BLaER1 (cell line): ENCODE results near the gene SEMA6D.

Experiments used
- H3K27ac ChIP-seq: shearing (Covaris generic); formaldehyde crosslinking; 2 replicates; pipeline ENCODE4 v1.8.1; 2022
- H3K27me3 ChIP-seq: shearing (Covaris generic); formaldehyde crosslinking; 2 replicates; pipeline ENCODE4 v1.8.1; 2022
- H3K36me3 ChIP-seq: shearing (Covaris generic); formaldehyde crosslinking; 2 replicates; pipeline ENCODE4 v1.8.1; 2022
- H3K4me1 ChIP-seq: shearing (Covaris generic); formaldehyde crosslinking; 2 replicates; pipeline ENCODE4 v1.8.1; 2022
- H3K4me2 ChIP-seq: shearing (Covaris generic); formaldehyde crosslinking; 2 replicates; pipeline ENCODE4 v1.8.1; 2022
- H3K4me3 ChIP-seq: shearing (Covaris generic); formaldehyde crosslinking; 2 replicates; pipeline ENCODE4 v1.8.1; 2022
- H3K9ac ChIP-seq: shearing (Covaris generic); formaldehyde crosslinking; 2 replicates; pipeline ENCODE4 v1.8.1; 2022
- H3K9me3 ChIP-seq: shearing (Covaris generic); formaldehyde crosslinking; 2 replicates; pipeline ENCODE4 v1.8.1; 2022
- H4K20me1 ChIP-seq: shearing (Covaris generic); formaldehyde crosslinking; 2 replicates; pipeline ENCODE4 v1.8.1; 2022
- Cebpa-rat ChIP-seq: shearing (Covaris generic); IDR thresholded peaks from 2 replicates; pipeline ENCODE4 v1.8.1; 2022

The SEMA6D gene

DNA sequence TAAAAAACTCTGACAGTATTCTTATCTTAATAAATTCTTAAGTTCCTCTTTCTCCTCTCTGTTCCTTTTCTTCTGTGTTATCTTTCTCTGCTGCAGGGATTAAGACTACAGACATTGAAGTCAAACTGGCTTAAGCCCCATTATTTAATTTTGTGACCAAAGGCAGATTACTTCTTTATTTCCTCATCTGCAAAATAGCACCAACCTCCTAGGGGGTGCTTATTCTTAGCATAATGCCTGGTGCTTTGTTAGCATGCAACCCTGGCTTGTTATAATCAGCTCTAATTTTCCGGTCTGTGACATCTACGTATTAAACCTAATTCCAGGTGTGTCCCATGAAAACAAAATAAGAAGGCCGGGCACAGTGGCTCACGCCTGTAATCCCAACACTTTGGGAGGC, 23.8 kb downstream of the SEMA6D start:
- no peaks in the 10 kb centered on the region for H4K20me1 ChIP-seq
- H3K4me3 ChIP-seq = no peak overlapping the region
- no peaks in the 10 kb centered on the region for H3K36me3 ChIP-seq
- TF ChIP-seq Cebpa-rat = no peak
- no peaks in the 10 kb centered on the region for H3K27me3 ChIP-seq
- H3K4me2 ChIP-seq = no peak overlapping the region
- H3K9me3 ChIP-seq = no peaks in the 10 kb centered on the region
- H3K27ac ChIP-seq = no peak overlapping the region
- H3K4me1 ChIP-seq = no peaks in the 10 kb centered on the region
- H3K9ac ChIP-seq = no peak overlapping the region

DNA sequence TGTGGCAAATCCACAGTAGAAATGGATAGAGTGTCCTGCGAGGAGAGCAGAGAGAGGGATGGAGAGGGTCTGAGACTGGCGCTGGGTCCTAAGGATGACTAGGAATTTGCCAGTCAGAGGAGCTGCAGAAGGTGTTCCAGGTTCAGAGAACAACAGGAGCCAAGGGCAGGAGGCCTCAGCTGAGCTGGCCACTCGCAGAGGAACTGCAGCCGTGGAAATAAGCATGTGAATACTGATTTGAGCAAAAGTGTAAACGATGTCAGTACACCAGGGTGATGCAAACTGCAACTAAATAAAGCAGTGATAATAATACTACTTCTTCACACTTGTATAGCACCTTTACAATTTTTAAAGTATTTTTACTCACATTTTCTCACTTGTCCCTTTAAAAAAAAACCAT, 24.6 kb downstream of the SEMA6D start:
- Histone ChIP-seq H3K4me1 (no peaks in the 10 kb centered on the region), H3K27ac (no peak overlapping the region), H3K9ac (no peak overlapping the region), H3K27me3 (no peaks in the 10 kb centered on the region), H3K4me3 (no peak overlapping the region), H3K9me3 (no peaks in the 10 kb centered on the region), H4K20me1 (no peaks in the 10 kb centered on the region), H3K4me2 (no peak overlapping the region), H3K36me3 (no peaks in the 10 kb centered on the region)
- TF ChIP-seq Cebpa-rat = no peak

DNA sequence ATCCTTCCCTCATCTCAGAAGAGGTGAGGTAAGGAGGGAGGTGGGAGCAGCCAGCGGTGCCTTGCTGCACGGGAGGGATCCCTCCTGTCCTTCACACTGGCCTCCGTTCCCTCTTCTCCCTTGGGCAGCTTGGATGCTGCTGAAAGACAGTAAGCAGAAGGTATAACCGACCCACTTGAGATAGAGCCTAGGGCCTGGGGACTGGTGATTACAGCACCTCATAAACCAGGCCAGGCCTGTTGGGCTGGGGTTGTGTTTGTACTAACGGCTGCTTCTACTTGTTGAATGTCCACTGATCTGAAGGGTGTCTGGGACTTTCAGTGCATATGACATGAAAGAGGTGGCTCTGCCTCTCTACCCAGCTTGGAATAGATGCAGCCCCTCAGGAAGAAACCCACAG, 25.0 kb downstream of the SEMA6D start:
- Histone ChIP-seq H3K4me2 (no peak overlapping the region), H3K36me3 (no peaks in the 10 kb centered on the region), H4K20me1 (no peaks in the 10 kb centered on the region), H3K27me3 (no peaks in the 10 kb centered on the region), H3K4me1 (no peaks in the 10 kb centered on the region), H3K4me3 (no peak overlapping the region), H3K9ac (no peak overlapping the region), H3K9me3 (no peaks in the 10 kb centered on the region), H3K27ac (no peak overlapping the region)
- no peak for TF ChIP-seq Cebpa-rat

DNA sequence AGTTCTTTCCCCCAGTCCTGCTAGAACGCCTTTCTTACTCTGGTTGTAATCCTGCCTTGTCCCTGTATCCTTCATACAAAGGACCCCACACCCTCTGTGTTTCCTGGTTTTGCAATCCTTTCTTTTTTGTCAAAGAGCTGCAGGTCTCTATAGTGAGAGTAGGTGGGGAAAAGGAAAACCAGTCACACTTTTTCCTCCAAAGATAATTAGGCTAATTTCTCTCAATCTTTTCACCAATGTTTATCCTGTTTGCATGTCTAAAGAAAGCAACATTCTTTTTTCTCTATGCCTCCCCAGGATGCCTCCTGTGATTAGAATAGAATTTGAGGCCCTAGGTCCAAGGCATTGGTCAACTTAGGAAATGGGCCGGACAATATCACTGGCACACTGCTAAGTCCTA, 25.4 kb downstream of the SEMA6D start:
- no peaks in the 10 kb centered on the region for H3K36me3 ChIP-seq
- no peak overlapping the region for H3K4me3 ChIP-seq
- no peak overlapping the region for H3K9ac ChIP-seq
- H3K27ac ChIP-seq = no peak overlapping the region
- H3K27me3 ChIP-seq = no peaks in the 10 kb centered on the region
- no peaks in the 10 kb centered on the region for H4K20me1 ChIP-seq
- H3K4me1 ChIP-seq = no peaks in the 10 kb centered on the region
- H3K4me2 ChIP-seq = no peak overlapping the region
- H3K9me3 ChIP-seq = no peaks in the 10 kb centered on the region
- no peak for TF ChIP-seq Cebpa-rat

DNA sequence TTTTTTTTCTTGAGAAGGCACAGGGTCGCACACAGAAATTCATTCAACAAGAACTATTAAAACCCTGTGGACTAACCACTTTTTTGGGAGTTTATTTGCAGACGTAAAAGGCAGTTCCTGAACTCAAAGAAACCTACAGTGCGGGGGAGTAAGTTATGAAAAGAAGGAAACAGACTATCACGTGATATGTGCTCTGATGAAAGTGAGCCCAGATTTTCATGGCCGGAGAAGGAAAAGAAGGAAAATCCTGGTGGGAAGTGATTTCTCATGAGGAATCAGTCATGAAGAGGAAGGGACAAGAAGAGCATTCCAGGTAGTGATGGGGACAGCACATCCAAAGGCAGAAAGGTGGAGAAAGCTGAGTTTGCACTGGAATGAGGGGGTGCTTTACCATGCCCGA, 26.1 kb downstream of the SEMA6D start:
- no peak overlapping the region for H3K4me2 ChIP-seq
- H3K9me3 ChIP-seq = no peaks in the 10 kb centered on the region
- no peak overlapping the region for H3K27ac ChIP-seq
- H3K36me3 ChIP-seq = no peaks in the 10 kb centered on the region
- TF ChIP-seq Cebpa-rat = no peak
- no peak overlapping the region for H3K4me3 ChIP-seq
- no peaks in the 10 kb centered on the region for H4K20me1 ChIP-seq
- H3K4me1 ChIP-seq = no peaks in the 10 kb centered on the region
- no peaks in the 10 kb centered on the region for H3K27me3 ChIP-seq
- H3K9ac ChIP-seq = no peak overlapping the region

DNA sequence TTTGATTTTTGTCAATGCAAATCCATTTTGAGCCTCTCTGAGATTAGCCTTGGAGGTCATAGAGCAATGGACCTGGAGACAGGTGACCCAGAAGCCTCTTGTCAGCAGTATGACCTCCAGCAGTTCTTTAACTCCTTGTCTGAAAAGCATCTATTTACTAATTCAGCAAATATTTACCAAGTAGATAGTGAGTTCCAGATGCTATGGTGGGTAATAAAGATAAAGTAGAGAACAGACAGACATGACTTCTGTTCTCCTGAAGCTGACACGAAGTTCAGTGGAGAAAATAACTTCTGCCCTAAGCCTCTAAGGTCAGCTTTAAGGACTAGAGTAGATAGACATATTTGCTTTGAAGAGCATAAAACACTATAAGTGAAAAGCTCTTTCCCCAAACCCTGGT, 26.6 kb downstream of the SEMA6D start:
- Histone ChIP-seq H3K9me3 (no peaks in the 10 kb centered on the region), H3K27ac (no peak overlapping the region), H3K4me1 (no peaks in the 10 kb centered on the region), H3K9ac (no peak overlapping the region), H4K20me1 (no peaks in the 10 kb centered on the region), H3K36me3 (no peaks in the 10 kb centered on the region), H3K27me3 (no peaks in the 10 kb centered on the region), H3K4me2 (no peak overlapping the region), H3K4me3 (no peak overlapping the region)
- no peak for TF ChIP-seq Cebpa-rat

DNA sequence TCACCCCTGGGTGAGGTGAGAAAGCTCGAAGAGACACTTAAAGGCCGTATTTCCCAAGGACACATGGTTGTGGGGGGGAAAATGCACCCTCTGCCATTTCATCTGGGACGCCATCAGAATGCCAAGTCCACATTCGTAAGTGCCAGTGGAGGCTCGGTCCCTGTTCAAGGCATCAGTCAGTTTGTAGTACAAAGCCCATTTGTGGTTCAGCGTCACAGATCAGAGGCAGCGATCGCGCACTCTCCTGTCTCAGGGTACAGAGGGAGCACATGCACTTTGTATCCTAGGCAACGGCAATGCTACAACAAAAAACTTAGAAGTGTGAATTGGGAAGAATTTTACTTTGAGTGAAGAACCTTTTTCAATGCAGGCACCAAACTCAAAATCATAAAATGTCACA, 27.2 kb downstream of the SEMA6D start:
- no peaks in the 10 kb centered on the region for H3K9me3 ChIP-seq
- no peak overlapping the region for H3K27ac ChIP-seq
- no peaks in the 10 kb centered on the region for H4K20me1 ChIP-seq
- H3K4me2 ChIP-seq = no peak overlapping the region
- H3K27me3 ChIP-seq = no peaks in the 10 kb centered on the region
- H3K4me3 ChIP-seq = no peak overlapping the region
- no peak for TF ChIP-seq Cebpa-rat
- H3K4me1 ChIP-seq = no peaks in the 10 kb centered on the region
- H3K36me3 ChIP-seq = no peaks in the 10 kb centered on the region
- no peak overlapping the region for H3K9ac ChIP-seq

DNA sequence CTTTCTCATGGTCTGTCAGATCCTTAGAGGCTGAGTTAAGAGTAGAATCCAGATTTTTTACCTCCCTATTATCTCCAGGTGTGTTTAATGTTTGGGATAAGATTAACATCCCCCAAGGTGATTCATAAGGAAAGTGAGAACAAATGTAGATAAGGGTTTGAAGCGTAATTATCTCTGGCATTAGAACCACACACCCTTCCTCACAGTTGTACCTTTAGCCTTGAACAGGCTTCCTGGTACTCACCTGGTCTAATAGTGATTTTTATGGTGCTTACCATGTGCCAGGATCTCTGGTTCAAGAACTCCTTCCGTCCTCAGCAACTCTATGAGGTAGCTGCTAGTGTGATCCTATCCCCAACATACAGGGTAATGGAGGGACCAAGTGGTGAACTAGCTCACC, 27.7 kb downstream of the SEMA6D start:
- Histone ChIP-seq H3K27me3 (no peaks in the 10 kb centered on the region), H3K4me2 (no peak overlapping the region), H3K36me3 (no peaks in the 10 kb centered on the region), H3K9me3 (no peaks in the 10 kb centered on the region), H3K4me1 (no peaks in the 10 kb centered on the region), H4K20me1 (no peaks in the 10 kb centered on the region), H3K4me3 (no peak overlapping the region), H3K27ac (no peak overlapping the region), H3K9ac (no peak overlapping the region)
- no peak for TF ChIP-seq Cebpa-rat

DNA sequence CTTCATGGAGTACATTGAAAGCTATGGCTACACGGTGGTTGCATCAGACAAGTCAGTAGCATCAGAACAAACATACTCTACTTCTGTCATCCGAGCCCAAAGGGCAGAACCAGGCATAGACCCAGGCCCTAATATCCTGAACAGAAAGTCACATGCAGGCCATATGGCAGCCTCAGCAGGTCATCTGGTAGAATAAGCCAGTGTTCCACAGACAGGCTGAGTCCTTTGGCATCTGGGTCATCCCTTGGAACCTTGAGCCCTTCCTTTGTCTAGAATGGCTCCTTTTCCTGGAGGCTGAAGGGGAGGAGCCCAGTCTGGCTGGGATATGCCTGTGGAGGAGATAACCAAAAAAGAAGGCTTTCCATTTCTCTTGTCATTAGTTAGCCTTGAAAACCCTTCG, 29.2 kb downstream of the SEMA6D start:
- H3K4me2 ChIP-seq = no peak overlapping the region
- no peaks in the 10 kb centered on the region for H3K36me3 ChIP-seq
- no peaks in the 10 kb centered on the region for H4K20me1 ChIP-seq
- no peak for TF ChIP-seq Cebpa-rat
- H3K4me1 ChIP-seq = no peaks in the 10 kb centered on the region
- H3K9me3 ChIP-seq = no peaks in the 10 kb centered on the region
- H3K27ac ChIP-seq = no peak overlapping the region
- no peak overlapping the region for H3K9ac ChIP-seq
- H3K4me3 ChIP-seq = no peak overlapping the region
- no peaks in the 10 kb centered on the region for H3K27me3 ChIP-seq

DNA sequence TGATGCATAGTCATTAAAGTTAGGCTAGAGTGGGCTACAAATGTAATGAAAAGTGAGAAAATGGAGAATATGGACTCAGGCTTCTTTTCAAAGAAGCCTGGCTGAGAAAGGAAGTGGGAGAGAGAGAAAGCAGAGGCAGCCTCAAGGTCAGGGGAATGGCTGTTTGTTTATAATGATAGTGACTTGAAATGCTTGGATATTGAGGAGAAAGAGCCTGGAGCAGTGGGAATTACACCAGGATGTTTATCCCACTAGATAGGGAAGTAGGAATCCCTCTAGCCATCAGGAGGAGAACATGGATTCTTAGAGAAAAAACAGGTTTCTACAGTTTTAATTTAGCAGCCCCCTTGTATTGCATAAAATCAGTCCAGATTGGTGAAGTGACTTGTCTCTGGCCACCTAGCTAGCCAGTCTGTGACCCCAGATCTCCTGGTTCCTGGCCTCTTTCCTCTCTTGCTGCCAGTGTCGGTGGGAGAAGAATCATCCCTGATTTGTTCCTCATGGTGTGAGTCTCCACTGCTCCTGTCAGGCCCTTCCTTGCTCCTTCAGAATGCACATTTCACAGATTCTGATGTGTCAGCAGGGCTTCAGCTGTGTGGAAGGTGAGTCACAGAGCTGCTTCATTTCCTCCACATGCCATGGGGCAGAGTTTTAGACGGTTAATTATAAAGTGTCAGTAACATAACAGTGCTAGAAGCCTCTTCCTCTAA, 32.9 kb downstream of the SEMA6D start:
- TF ChIP-seq Cebpa-rat = no peak
- H3K4me2 ChIP-seq = no peak overlapping the region
- H3K36me3 ChIP-seq = no peaks in the 10 kb centered on the region
- H3K9ac ChIP-seq = no peak overlapping the region
- H3K4me3 ChIP-seq = no peak overlapping the region
- no peaks in the 10 kb centered on the region for H3K4me1 ChIP-seq
- H3K27me3 ChIP-seq = no peaks in the 10 kb centered on the region
- H4K20me1 ChIP-seq = no peaks in the 10 kb centered on the region
- peaks cover 8% of the 10 kb centered on the region; the same call in 1 of the 2 replicates for H3K9me3 ChIP-seq
- no peak overlapping the region for H3K27ac ChIP-seq

DNA sequence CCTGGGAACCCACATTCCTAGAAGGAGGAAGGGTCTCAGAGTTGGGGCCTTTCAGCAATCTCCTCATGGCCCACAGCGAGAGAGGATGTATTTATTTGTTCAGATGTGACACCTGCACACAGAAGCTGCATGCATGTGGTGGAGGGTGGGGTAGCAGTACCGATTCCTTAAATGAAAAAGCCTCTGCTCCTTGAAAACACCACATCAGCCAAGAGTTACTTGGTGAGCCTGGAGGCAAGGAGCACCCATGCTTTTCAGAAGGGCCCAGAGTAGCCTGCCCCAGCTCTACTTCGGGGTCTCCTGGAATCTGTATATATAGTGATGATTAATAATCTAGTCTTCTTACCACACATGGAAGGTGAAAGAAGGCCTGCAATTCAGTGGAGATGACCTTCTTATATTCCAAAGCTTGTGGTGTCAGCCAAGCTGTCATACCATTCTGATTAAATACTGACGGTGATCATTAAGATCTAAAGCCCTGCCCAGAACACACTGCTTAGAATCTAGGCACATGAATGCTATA, 33.5 kb downstream of the SEMA6D start:
- Histone ChIP-seq H3K9me3 (peaks cover 8% of the 10 kb centered on the region; the same call in 1 of the 2 replicates), H3K4me3 (no peak overlapping the region), H4K20me1 (no peaks in the 10 kb centered on the region), H3K27ac (no peak overlapping the region), H3K36me3 (no peaks in the 10 kb centered on the region), H3K4me1 (no peaks in the 10 kb centered on the region), H3K9ac (no peak overlapping the region), H3K27me3 (no peaks in the 10 kb centered on the region), H3K4me2 (no peak overlapping the region)
- no peak for TF ChIP-seq Cebpa-rat
